ENCODE measurements around the gene ZFAND5.

The ZFAND5 gene

DNA sequence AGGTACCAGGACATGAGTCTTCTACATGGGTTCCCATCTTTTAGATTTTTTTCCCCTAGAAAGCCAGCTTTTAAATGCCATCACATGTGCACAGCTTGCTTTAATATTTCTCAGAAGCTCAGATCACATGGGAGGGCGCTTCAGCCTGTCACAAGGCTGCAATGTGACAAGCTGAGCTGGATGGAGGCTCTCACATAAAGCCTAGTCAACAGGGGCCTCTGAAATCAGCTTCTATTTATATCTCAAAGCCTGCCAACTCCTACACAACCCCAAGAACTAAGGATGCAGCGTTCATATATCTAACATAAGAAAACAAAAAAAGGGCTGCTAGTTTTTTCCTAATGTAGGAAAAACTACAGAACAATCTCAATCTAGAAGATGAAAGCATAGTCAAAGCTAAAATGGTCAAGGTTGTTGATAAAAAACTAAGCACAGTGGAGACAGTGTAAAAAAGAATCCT is 2.3 kb downstream of the ZFAND5 start:
- TF ChIP-seq, protein P1, sequence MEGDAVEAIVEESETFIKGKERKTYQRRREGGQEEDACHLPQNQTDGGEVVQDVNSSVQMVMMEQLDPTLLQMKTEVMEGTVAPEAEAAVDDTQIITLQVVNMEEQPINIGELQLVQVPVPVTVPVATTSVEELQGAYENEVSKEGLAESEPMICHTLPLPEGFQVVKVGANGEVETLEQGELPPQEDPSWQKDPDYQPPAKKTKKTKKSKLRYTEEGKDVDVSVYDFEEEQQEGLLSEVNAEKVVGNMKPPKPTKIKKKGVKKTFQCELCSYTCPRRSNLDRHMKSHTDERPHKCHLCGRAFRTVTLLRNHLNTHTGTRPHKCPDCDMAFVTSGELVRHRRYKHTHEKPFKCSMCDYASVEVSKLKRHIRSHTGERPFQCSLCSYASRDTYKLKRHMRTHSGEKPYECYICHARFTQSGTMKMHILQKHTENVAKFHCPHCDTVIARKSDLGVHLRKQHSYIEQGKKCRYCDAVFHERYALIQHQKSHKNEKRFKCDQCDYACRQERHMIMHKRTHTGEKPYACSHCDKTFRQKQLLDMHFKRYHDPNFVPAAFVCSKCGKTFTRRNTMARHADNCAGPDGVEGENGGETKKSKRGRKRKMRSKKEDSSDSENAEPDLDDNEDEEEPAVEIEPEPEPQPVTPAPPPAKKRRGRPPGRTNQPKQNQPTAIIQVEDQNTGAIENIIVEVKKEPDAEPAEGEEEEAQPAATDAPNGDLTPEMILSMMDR (IDR thresholded peaks at IDR 0.05; ENCODE audit: extremely low read depth, missing control alignments), result no peak
- DNase-seq (ENCODE audit: low spot score), result peak; percentile 69

- TF ChIP-seq, protein P1 (IDR thresholded peaks at IDR 0.05; ENCODE audit: extremely low read depth, missing control alignments), result no peak
- no peak for DNase-seq (ENCODE audit: low spot score)
Observed at GRCh38 chr9:72362118-72362531, 2.9 kb downstream of the ZFAND5 start.

DNA sequence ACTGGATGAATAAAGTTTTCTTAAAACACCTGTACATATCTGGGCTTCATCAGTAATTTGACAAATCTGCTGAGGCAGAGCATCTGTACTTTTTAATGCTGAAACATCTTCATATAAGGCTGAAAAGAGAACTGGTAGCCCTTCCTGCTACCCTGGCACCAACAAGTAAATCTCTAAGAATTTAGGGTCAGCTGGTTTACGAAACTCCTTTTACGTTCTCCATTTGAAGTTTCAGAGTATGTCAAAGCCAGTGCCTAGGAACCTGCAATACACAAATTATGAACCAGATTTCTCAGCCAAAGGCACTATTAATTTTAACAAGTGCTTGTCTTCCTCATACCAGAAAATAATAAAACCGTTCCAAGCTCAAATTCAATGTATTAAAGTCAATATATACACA is 3.8 kb downstream of the ZFAND5 start:
- DNase-seq (ENCODE audit: low spot score), result no peak

GRCh38 chr9:72360324-72360723 is 4.7 kb downstream of the ZFAND5 start:
- TF ChIP-seq, protein P1 (IDR thresholded peaks at IDR 0.05; ENCODE audit: extremely low read depth, missing control alignments), result no peak

More for the DNA sequence above, 3.8 kb downstream of the ZFAND5 start:
- TF ChIP-seq, protein P1 (IDR thresholded peaks at IDR 0.05; ENCODE audit: extremely low read depth, missing control alignments), result no peak

DNA sequence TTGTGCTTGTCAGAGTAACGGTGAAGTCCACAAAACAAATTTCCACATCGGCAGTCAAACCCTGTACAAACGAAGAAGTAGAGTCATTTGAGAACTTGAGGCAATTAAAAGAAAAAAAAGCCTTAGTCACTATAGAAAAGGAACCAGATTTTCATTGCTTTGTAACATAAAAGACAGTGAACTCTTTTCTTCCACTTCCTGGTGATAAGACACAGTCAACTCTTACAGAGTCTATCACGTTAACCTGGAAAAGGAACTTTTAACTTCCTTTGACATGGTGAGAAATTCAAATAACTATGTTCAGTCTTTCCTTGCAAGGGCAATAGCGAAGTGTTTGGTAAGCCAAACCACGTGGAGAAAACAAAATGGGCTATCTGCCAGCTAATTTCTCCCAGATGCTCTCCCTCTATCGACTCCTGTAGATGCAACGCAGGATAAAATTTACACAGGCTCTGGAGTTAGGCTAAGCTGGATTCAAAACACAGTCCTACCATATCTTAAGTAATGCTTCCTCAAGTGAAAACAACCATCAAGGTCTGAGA is 8.9 kb downstream of the ZFAND5 start:
- DNase-seq (ENCODE audit: low spot score), result no peak

More at GRCh38 chr9:72360324-72360723, 4.7 kb downstream of the ZFAND5 start:
- DNase-seq (ENCODE audit: low spot score), result no peak

GRCh38 chr9:72355153-72355552 is 9.9 kb downstream of the ZFAND5 start:
- TF ChIP-seq, protein P1 (IDR thresholded peaks at IDR 0.05; ENCODE audit: extremely low read depth, missing control alignments), result no peak
- DNase-seq (ENCODE audit: low spot score), result no peak

More for the DNA sequence above, 8.9 kb downstream of the ZFAND5 start:
- TF ChIP-seq, protein P1 (IDR thresholded peaks at IDR 0.05; ENCODE audit: extremely low read depth, missing control alignments), result no peak

DNA sequence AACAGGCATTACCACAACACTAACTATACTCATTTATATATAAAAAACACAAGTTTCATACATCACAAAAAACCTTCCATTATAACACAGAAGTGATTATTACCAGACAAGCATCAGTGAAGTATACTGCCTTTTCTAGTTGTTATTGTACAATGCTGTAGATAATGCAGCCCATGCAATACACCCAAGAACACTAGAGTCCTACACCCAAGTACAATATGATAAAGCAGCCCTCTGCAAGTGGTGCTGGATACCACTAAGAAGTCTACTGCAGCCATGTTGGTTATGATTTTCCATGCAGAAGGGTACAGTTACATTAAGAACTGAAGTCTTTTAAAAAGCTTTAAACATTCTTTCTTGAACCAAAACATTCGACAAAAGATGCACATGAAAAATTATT is 10.3 kb downstream of the ZFAND5 start:
- TF ChIP-seq, protein P1 (IDR thresholded peaks at IDR 0.05; ENCODE audit: extremely low read depth, missing control alignments), result no peak

More for the DNA sequence above, 10.3 kb downstream of the ZFAND5 start:
- DNase-seq (ENCODE audit: low spot score), result no peak
